SK-N-SH (cell line): ENCODE data around the gene AZU1. TPM values are rescaled to one million over a fixed set of nuclear protein-coding genes. Genes with fewer than 3 reads are reported as not detected.
"Not testable (repeated sequence)": the region's sequence is repeated elsewhere in the genome, so short reads cannot be mapped to it uniquely, and the experiment has no call there.

Source experiments
- CTCF ChIA-PET: fragments of 300-600, 350-600 bp; formaldehyde crosslinking; extraction: SDS; loops from one replicate; lab custom pipeline; 2021; lab: Yijun Ruan, JAX
- POLR2A ChIA-PET: fragments of 350-600 bp; sonication (Branson Sonifier 250); formaldehyde crosslinking; extraction: SDS; loops from one replicate; lab custom pipeline; 2020; ENCODE audit warnings: antibody characterized with exemption, inconsistent platforms; lab: Yijun Ruan, JAX
- DNase-seq: peaks from one replicate; pipeline ENCODE4 v3.0.0; 2012
- H2AFZ ChIP-seq: fragments of 200-600 bp; sonication (generic); 2 replicates; pipeline ENCODE4 v1.8.1; 2016; ENCODE audit warnings: antibody characterized with exemption, mild to moderate bottlenecking, low read depth
- H3F3A ChIP-seq: fragments of 200-600 bp; sonication (generic); replicated peaks from 2 replicates; pipeline ENCODE3; 2016; ENCODE audit warnings: antibody characterized with exemption, mild to moderate bottlenecking; ENCODE audit not compliant: insufficient read depth
- H3K27ac ChIP-seq, 2 experiments: fragments of 200-500 bp in 1 of 2; fragments of 200-600 bp in 1 of 2; sonication (Bioruptor generic) in 1 of 2; sonication (generic), shearing (Covaris generic) in 1 of 2; 2 replicates each; pipeline versions ENCODE4 v1.5.1 to v1.6.1; 2014 to 2016; ENCODE audit warnings: low read depth in 2 of 2, inconsistent platforms in 1 of 2, low read length in 1 of 2, mild to moderate bottlenecking in 1 of 2, mixed read lengths in 1 of 2
- H3K27me3 ChIP-seq: fragments of 200-600 bp; sonication (generic), shearing (Covaris generic); 2 replicates; pipeline ENCODE4 v1.6.1; 2016; ENCODE audit warnings: mixed run types; ENCODE audit not compliant: insufficient read depth
- H3K36me3 ChIP-seq, 2 experiments: fragments of 200-500 bp in 1 of 2; fragments of 200-600 bp in 1 of 2; sonication (Bioruptor generic) in 1 of 2; sonication (generic) in 1 of 2; replicated peaks in 1 of 2; 2 replicates each; pipeline versions ENCODE3 to v1.5.1; 2014 to 2016; ENCODE audit warnings: low read length in 1 of 2, mild to moderate bottlenecking in 1 of 2; ENCODE audit not compliant: insufficient read depth in 2 of 2, control insufficient read depth in 1 of 2
- H3K4me1 ChIP-seq, 2 experiments: fragments of 200-500 bp in 1 of 2; fragments of 200-600 bp in 1 of 2; sonication (Bioruptor generic) in 1 of 2; sonication (generic), shearing (Covaris generic) in 1 of 2; 2 replicates each; pipeline versions ENCODE4 v1.5.1 to v1.6.1; 2014 to 2016; ENCODE audit warnings: low read depth in 1 of 2, low read length in 1 of 2, mixed run types in 1 of 2; ENCODE audit not compliant: insufficient read depth in 2 of 2, control insufficient read depth in 1 of 2
- H3K4me2 ChIP-seq: fragments of 200-600 bp; sonication (generic), shearing (Covaris generic); 2 replicates; pipeline ENCODE4 v1.6.1; 2017; ENCODE audit warnings: mixed run types
- H3K4me3 ChIP-seq, 2 experiments: fragments of 200-500 bp in 1 of 2; fragments of 200-600 bp in 1 of 2; sonication (Bioruptor generic) in 1 of 2; sonication (generic), shearing (Covaris generic) in 1 of 2; 2 replicates each; pipeline versions ENCODE4 v1.5.1 to v1.8.1; 2014 to 2016; ENCODE audit warnings: low read depth in 2 of 2, inconsistent platforms in 1 of 2, low read length in 1 of 2, mild to moderate bottlenecking in 1 of 2, mixed read lengths in 1 of 2, moderate library complexity in 1 of 2
- H3K79me2 ChIP-seq: fragments of 200-600 bp; sonication (generic); 2 replicates; pipeline ENCODE4 v1.8.1; 2017; ENCODE audit warnings: mild to moderate bottlenecking; ENCODE audit not compliant: insufficient read depth
- H3K9ac ChIP-seq: fragments of 200-600 bp; sonication (generic); 2 replicates; pipeline ENCODE4 v1.6.1; 2017; ENCODE audit warnings: mixed run types
- H3K9me2 ChIP-seq: fragments of 200-600 bp; sonication (generic); 2 replicates; pipeline ENCODE4 v1.6.1; 2017; ENCODE audit warnings: mixed run types
- H3K9me3 ChIP-seq: fragments of 200-600 bp; sonication (generic); 2 replicates; pipeline ENCODE4 v1.6.1; 2017; ENCODE audit warnings: mixed run types, mild to moderate bottlenecking, moderate library complexity
- H4K20me1 ChIP-seq: fragments of 200-600 bp; sonication (generic); 2 replicates; pipeline ENCODE4 v1.6.1; 2017; ENCODE audit warnings: mild to moderate bottlenecking, mixed run types; ENCODE audit not compliant: insufficient read depth
- CTCF ChIP-seq: fragments of 200-600 bp; sonication (generic); IDR thresholded peaks from 2 replicates; pipeline ENCODE4 v1.6.1; 2017; ENCODE audit warnings: antibody characterized with exemption, mild to moderate bottlenecking, moderate library complexity
- ELF1 ChIP-seq: IDR thresholded peaks from 2 replicates; pipeline ENCODE4 v1.4.0; 2012
- EZH2phosphoT487 ChIP-seq: fragments of 200-600 bp; sonication (generic); IDR thresholded peaks from 2 replicates; pipeline ENCODE4 v1.6.1; 2017; ENCODE audit warnings: low read depth, mixed run types, mild to moderate bottlenecking, antibody characterized with exemption, moderate library complexity, borderline replicate concordance
- GABPA ChIP-seq: IDR thresholded peaks from 2 replicates; pipeline ENCODE4 v1.4.0; 2012; ENCODE audit warnings: low read depth, mild to moderate bottlenecking
- RAD21 ChIP-seq: IDR thresholded peaks from 2 replicates; pipeline ENCODE4 v1.6.1; 2012; ENCODE audit warnings: mild to moderate bottlenecking, low read length
- TCF12 ChIP-seq: IDR thresholded peaks from 2 replicates; pipeline ENCODE4 v1.4.0; 2012
- YY1 ChIP-seq: IDR thresholded peaks from 2 replicates; pipeline ENCODE4 v1.4.0; 2012; ENCODE audit warnings: low read depth, mild to moderate bottlenecking
- WGBS: methylation state at CpG from one replicate; pipeline ENCODE4 v1.1.6; 2017; ENCODE audit warnings: low lambda C conversion rate; 5-methylcytosine and 5-hydroxymethylcytosine counted together
- polyA plus RNA-seq, 3 experiments: library from polyadenylated mRNA; depleted of rRNA; stranded (reverse); fragments of >200 nt; gene quantifications; 2 replicates each; pipeline ENCODE4 v1.2.3, GENCODE V29; 2012

AZU1 gene
- polyA plus RNA-seq, 1 of the 3 experiments (the other 2 are of a cell fraction), result 0.15 TPM

GRCh38 chr19:840519-841206 lies 13.0 kb downstream of the AZU1 start, which contains the start of gene PRTN3:
PRTN3 (plus strand) TSS chr19:840999; CDS start chr19:841009, 10 bp downstream.
- peaks cover 65% of the 10 kb centered on the region for H3K27me3 ChIP-seq
- no peaks in the 10 kb centered on the region for H4K20me1 ChIP-seq
- no peak within 1 kb of the TSS for H2AFZ ChIP-seq
- H3K27ac ChIP-seq, result no peak within 1 kb of the TSS
- H3K79me2 ChIP-seq, result no peaks in the 10 kb centered on the region
- ChIA-PET CTCF (interaction anchor here (0.7 to 2.6 kb wide), 4 partner anchors 10 to 71 kb away, joined by 3 to 8 read pairs (median 6); no protein-coding TSS in a partner anchor), POLR2A (no interaction called here)
- DNase-seq, result no peak
- H3K4me3 ChIP-seq, result no peak within 1 kb of the TSS
- WGBS, result 39% methylated on average over 19 of the region's 24 CpGs
- no peaks in the 10 kb centered on the region for H3K9me3 ChIP-seq
- no peaks in the 10 kb centered on the region for H3K36me3 ChIP-seq
- TF ChIP-seq EZH2phosphoT487, result no peak
- no peak for TF ChIP-seq GABPA
- TF ChIP-seq TCF12, result no peak
- TF ChIP-seq CTCF, result no peak
- no peak for TF ChIP-seq RAD21
- no peak for TF ChIP-seq YY1
- TF ChIP-seq ELF1, result no peak
- no peak within 1 kb of the TSS for H3K9ac ChIP-seq
- H3K4me2 ChIP-seq, result no peak within 1 kb of the TSS
- H3F3A ChIP-seq, result peaks cover 5% of the 10 kb centered on the region
- H3K4me1 ChIP-seq, result no peaks in the 10 kb centered on the region; a peak in 1 of 4 replicates
- H3K9me2 ChIP-seq, result no peaks in the 10 kb centered on the region

- H3K4me1 ChIP-seq, H3K9me3 ChIP-seq, DNase-seq, H3K9me2 ChIP-seq, H3K27ac ChIP-seq, H3K79me2 ChIP-seq, H4K20me1 ChIP-seq, H3K4me2 ChIP-seq, H3K9ac ChIP-seq, POLR2A ChIA-PET, H3K4me3 ChIP-seq, H3K36me3 ChIP-seq, H3F3A ChIP-seq, H2AFZ ChIP-seq: not testable (repeated sequence)
- CTCF ChIA-PET, result interaction anchor here (0.9 to 2.1 kb wide), 2 partner anchors 14 to 18 kb away, joined by 3 to 7 read pairs; no protein-coding TSS in a partner anchor
- 50% methylated on average over 7 of the region's 7 CpGs for WGBS
- H3K27me3 ChIP-seq, result peaks cover 65% of the 10 kb centered on the region
Observed at GRCh38 chr19:842802-843179, 15.2 kb downstream of the AZU1 start.

GRCh38 chr19:843180-843835 lies 15.7 kb downstream of the AZU1 start:
- H3K4me2 ChIP-seq, result peak overlapping the region; percentile 47; the same call in 1 of the 2 replicates
- H4K20me1 ChIP-seq, result no peaks in the 10 kb centered on the region
- H3K27me3 ChIP-seq, result peaks cover 66% of the 10 kb centered on the region
- no peak overlapping the region for H3K27ac ChIP-seq
- H3K9ac ChIP-seq, result no peak overlapping the region
- H3K4me1 ChIP-seq, result no peaks in the 10 kb centered on the region; a peak in 1 of 4 replicates
- no peak overlapping the region; a peak in 1 of 4 replicates for H3K4me3 ChIP-seq
- ChIA-PET CTCF (interaction anchor here (0.9 to 2.1 kb wide), 2 partner anchors 13 to 17 kb away, joined by 3 to 7 read pairs; no protein-coding TSS in a partner anchor), POLR2A (no interaction called here)
- H3K9me3 ChIP-seq, result no peaks in the 10 kb centered on the region
- H3K36me3 ChIP-seq, result no peaks in the 10 kb centered on the region
- 20% methylated on average over 2 of the region's 46 CpGs for WGBS
- H2AFZ ChIP-seq, result no peak overlapping the region
- no peaks in the 10 kb centered on the region for H3K9me2 ChIP-seq
- DNase-seq, result peak; percentile 66
- peaks cover 9% of the 10 kb centered on the region for H3F3A ChIP-seq
- H3K79me2 ChIP-seq, result no peaks in the 10 kb centered on the region
- TF ChIP-seq TCF12 (no peak), ELF1 (no peak)
